Measurements from ENCODE around the gene NFATC3. TPM values are rescaled to one million over a fixed set of nuclear protein-coding genes. Genes with fewer than 3 reads are reported as not detected.
A peak's percentile ranks its signal among the peaks of the same experiment; 100 is the strongest.

The NFATC3 gene
- total RNA-seq, 2 experiments from 2014 or later, result 208 to 209 TPM

DNA sequence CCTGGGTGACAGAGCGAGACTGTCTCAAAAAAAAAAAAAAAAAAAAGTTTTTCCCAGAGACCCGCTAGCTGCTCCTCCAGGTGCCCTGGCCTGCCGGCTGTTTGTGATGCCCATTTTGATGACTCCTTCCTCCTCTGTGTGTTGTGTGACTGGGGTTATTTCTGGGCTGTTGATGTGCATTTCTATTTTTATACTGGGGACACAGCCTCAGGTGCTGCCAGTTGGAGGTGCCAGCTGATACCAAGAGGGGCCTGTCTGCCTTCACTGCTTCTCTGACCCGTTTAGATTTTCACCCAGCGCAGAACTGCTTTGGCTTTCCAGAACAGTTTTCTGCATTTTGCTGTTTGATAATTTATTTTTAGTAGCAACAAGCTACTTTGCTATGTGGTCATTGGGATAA, 166.7 kb downstream of the NFATC3 start:
- Mint-ChIP-seq H3K4me3 (no peak overlapping the region), H3K27me3 (no peaks in the 10 kb centered on the region), H3K9me3 (no peaks in the 10 kb centered on the region), H3K27ac (no peak overlapping the region), H3K36me3 (ENCODE audit: low read depth) (peaks cover 3% of the 10 kb centered on the region), H3K4me1 (peaks cover 2% of the 10 kb centered on the region)
- ChIA-PET POLR2A (interaction anchor here (1.3 to 1.5 kb wide), 2 partner anchors 8 to 16 kb away, joined by 3 to 4 read pairs; partner anchors contain the start of gene ESRP2), CTCF (interaction anchor here (0.7 to 5.8 kb wide), 3 partner anchors 10 to 167 kb away, joined by 3 to 60 read pairs (median 5); partner anchors contain the start of gene SLC7A6)
- no peak for DNase-seq

DNA sequence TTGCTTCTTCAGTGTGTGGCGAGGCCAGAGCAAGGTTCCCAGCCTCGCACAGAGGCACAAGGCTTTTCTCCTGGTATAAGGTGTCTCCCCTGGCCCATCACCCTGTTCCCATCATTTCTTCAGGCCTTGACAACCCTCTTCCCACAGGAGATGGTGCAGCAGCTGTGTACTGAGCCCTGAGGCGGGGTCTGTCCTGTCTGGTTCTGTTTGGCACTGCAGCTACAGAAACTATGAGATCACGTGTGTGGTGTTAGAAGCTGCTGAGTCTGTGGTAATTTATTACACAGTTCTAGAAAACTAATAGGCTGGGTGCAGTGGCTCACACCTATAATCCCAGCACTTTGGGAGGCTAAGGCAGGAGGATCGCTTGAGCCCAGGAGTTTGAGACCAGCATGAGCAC, 167.2 kb downstream of the NFATC3 start:
- DNase-seq, result no peak
- ChIA-PET POLR2A (interaction anchor here (1.3 to 1.5 kb wide), 2 partner anchors 8 to 11 kb away, joined by 3 to 4 read pairs; no protein-coding TSS in a partner anchor), CTCF (interaction anchor here (1.3 to 5.8 kb wide), 2 partner anchors 10 to 77 kb away, joined by 5 to 60 read pairs; partner anchors contain the start of gene SLC7A6)
- no peaks in the 10 kb centered on the region for H3K27me3 Mint-ChIP-seq
- H3K9me3 Mint-ChIP-seq, result no peaks in the 10 kb centered on the region
- no peak overlapping the region for H3K27ac Mint-ChIP-seq
- no peaks in the 10 kb centered on the region for H3K4me1 Mint-ChIP-seq
- no peak overlapping the region for H3K4me3 Mint-ChIP-seq
- peaks cover 3% of the 10 kb centered on the region for H3K36me3 Mint-ChIP-seq (ENCODE audit: low read depth)

DNA sequence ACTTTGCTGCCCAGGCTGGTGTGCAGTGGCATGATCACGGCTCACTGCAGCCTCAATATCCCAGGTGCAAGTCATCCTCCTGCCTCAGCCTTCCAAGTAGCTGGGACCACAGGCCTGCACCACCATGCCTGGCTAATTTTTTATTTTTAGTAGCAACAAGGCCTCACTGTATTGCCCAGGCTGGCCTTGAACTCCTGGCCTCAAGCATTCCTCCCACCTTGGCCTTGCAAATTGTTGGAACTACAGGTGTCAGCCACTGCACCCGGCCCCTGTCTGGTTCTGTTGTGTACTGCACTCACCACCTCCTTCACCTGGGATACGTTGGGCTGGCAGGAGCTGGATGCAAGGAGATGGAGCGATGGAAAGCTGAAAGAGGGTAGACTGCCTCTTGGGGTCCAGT, 168.6 kb downstream of the NFATC3 start:
- Mint-ChIP-seq H3K4me1 (peaks cover 2% of the 10 kb centered on the region), H3K4me3 (no peak overlapping the region), H3K27me3 (no peaks in the 10 kb centered on the region), H3K36me3 (ENCODE audit: low read depth) (peaks cover 6% of the 10 kb centered on the region), H3K27ac (no peak overlapping the region), H3K9me3 (no peaks in the 10 kb centered on the region)
- no peak for DNase-seq
- CTCF ChIA-PET, result interaction anchor here (1.3 to 2.2 kb wide), 2 partner anchors 10 to 75 kb away, joined by 6 to 8 read pairs; partner anchors contain the start of gene SLC7A6
- POLR2A ChIA-PET, result interaction anchor here (1.3 kb wide), 1 partner anchor 10 kb away, joined by 3 read pairs; no protein-coding TSS in a partner anchor

DNA sequence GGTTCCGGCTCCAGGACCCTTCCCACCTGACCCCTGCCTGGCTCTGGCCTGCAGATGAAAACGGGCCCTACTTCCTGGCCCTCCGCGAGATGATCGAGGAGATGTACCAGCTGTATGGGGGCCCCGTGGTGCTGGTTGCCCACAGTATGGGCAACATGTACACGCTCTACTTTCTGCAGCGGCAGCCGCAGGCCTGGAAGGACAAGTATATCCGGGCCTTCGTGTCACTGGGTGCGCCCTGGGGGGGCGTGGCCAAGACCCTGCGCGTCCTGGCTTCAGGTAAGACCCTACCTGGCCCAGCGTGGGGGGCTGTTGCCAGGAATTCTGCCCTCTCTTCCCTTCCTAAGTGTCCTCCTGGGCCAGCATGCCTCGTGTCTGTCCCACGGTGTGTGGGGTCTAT, 170.5 kb downstream of the NFATC3 start:
- H3K4me1 Mint-ChIP-seq, result peaks cover 2% of the 10 kb centered on the region
- no peak for DNase-seq

DNA sequence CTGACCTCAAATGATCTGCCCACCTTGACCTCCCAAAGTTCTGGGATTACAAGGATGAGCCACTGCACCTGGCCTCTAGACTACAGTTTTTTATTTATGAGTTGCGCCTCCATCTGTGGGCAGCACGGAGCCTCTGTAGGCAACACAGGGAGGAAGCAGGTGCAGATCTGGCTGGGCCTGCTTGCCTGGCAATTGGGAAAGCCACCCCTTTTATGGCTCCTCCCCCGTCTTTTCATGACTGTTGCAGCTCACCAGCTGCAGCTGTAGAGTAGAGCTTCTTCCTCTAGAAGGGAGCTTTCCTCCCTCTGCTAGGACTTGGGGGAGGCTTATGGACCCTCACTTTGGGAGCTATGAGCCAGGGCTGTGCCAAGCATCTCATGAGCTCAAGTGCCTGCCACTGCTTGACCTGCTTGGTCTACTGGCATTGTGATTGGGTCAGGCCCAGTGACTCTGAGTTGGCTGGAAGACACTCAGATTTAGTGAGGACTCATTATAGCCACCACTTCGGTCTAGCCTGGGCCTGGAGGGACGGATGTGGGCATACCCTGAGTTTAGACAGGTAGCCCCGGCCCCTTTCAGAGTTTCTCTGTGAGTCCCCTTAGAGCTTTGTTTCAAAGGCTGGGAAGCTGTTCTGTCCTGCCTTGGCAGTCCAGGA, 172.2 kb downstream of the NFATC3 start:
- no peak for DNase-seq
- H3K27me3 Mint-ChIP-seq, result no peaks in the 10 kb centered on the region
- POLR2A ChIA-PET, result interaction anchor here (1.3 kb wide), 1 partner anchor 11 kb away, joined by 3 read pairs; no protein-coding TSS in a partner anchor
- CTCF ChIA-PET, result interaction anchor here (0.6 to 2.1 kb wide), 4 partner anchors 13 to 743 kb away, joined by 3 to 17 read pairs (median 6); no protein-coding TSS in a partner anchor
- no peak overlapping the region for H3K27ac Mint-ChIP-seq
- H3K9me3 Mint-ChIP-seq, result no peaks in the 10 kb centered on the region
- H3K4me1 Mint-ChIP-seq, result peaks cover 6% of the 10 kb centered on the region
- no peak overlapping the region for H3K4me3 Mint-ChIP-seq
- H3K36me3 Mint-ChIP-seq (ENCODE audit: low read depth), result peaks cover 3% of the 10 kb centered on the region

More for the DNA sequence above, 170.5 kb downstream of the NFATC3 start:
- Mint-ChIP-seq H3K36me3 (ENCODE audit: low read depth) (peaks cover 5% of the 10 kb centered on the region), H3K27me3 (no peaks in the 10 kb centered on the region), H3K27ac (no peak overlapping the region), H3K9me3 (no peaks in the 10 kb centered on the region), H3K4me3 (no peak overlapping the region)
- CTCF ChIA-PET, result interaction anchor here (2.2 kb wide), 1 partner anchor 8 kb away, joined by 8 read pairs; the partner anchor contains the start of gene SLC7A6
- POLR2A ChIA-PET, result no interaction called here

DNA sequence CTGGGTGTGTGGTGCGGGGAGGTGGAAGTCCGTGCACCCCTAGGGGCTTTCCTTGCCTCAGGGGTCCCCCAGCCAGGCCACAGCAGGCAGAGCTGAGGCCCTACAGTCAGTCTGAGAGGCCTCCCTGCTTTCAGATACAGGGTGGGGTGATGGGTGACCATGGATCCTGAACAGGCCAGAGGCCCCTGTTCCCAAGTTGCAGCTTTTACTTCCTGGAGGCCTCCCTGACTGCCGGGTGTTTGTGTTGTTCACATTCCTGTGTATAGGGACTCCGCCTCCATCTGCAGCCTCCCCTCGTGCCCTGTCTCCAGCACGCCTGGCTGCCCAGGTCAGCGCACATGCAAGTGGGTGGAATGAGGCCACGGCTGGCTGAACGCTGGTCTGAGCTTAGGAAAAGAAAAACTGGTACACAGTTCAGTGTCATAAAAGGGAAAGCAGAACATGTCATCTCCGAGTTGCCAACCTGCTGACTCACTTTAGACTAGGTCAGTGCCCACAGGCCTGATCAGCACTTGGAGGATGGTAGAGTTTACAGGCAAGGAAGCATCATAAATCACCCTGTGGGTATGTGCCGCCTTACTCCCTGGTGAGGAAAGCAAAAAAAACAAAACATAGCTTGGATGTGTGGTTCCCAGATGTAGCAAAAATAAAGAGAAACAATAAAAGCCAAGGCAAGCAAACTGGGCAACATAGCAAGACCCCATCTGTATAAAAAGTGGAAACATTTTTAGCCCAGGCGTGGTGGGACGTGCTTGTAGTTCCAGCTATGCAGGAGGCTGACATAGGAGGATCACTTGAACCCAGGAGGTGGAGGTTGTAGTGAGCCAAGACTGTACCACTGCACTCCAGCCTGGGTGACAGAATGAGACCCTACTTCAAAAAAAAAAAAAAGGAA, 173.0 kb downstream of the NFATC3 start:
- POLR2A ChIA-PET, result interaction anchor here (0.9 to 2.2 kb wide), 4 partner anchors 10 to 69 kb away, joined by 3 to 7 read pairs (median 4); partner anchors contain the start of genes PLA2G15, PRMT7 and SLC7A6OS
- H3K27ac Mint-ChIP-seq, result no peak overlapping the region
- no peak for DNase-seq

DNA sequence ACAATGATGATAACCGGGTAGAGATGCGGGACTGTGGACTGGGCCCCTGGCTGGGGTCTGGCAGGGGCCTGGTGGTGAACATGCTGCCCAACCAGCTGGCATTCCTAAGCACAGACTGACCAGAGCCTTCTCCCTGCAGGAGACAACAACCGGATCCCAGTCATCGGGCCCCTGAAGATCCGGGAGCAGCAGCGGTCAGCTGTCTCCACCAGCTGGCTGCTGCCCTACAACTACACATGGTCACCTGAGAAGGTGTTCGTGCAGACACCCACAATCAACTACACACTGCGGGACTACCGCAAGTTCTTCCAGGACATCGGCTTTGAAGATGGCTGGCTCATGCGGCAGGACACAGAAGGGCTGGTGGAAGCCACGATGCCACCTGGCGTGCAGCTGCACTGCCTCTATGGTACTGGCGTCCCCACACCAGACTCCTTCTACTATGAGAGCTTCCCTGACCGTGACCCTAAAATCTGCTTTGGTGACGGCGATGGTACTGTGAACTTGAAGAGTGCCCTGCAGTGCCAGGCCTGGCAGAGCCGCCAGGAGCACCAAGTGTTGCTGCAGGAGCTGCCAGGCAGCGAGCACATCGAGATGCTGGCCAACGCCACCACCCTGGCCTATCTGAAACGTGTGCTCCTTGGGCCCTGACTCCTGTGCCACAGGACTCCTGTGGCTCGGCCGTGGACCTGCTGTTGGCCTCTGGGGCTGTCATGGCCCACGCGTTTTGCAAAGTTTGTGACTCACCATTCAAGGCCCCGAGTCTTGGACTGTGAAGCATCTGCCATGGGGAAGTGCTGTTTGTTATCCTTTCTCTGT, 174.0 kb downstream of the NFATC3 start:
- DNase-seq, result no peak
- peaks cover 3% of the 10 kb centered on the region for H3K36me3 Mint-ChIP-seq (ENCODE audit: low read depth)
- ChIA-PET CTCF (interaction anchor here (0.6 to 7.5 kb wide), 7 partner anchors 15 to 1989 kb away, joined by 3 to 285 read pairs (median 8); no protein-coding TSS in a partner anchor), POLR2A (interaction anchor here (0.9 to 2.2 kb wide), 4 partner anchors 7 to 68 kb away, joined by 3 to 7 read pairs (median 4); partner anchors contain the start of genes PLA2G15, PRMT7 and SLC7A6OS)
- H3K27ac Mint-ChIP-seq, result no peak overlapping the region
- no peak overlapping the region for H3K4me3 Mint-ChIP-seq
- no peaks in the 10 kb centered on the region for H3K27me3 Mint-ChIP-seq
- peaks cover 17% of the 10 kb centered on the region for H3K4me1 Mint-ChIP-seq
- H3K9me3 Mint-ChIP-seq, result no peaks in the 10 kb centered on the region

More for the DNA sequence above, 173.0 kb downstream of the NFATC3 start:
- Mint-ChIP-seq H3K4me3 (no peak overlapping the region), H3K9me3 (no peaks in the 10 kb centered on the region), H3K36me3 (ENCODE audit: low read depth) (peaks cover 3% of the 10 kb centered on the region), H3K4me1 (peaks cover 8% of the 10 kb centered on the region), H3K27me3 (no peaks in the 10 kb centered on the region)
- CTCF ChIA-PET, result interaction anchor here (0.6 to 7.5 kb wide), 6 partner anchors 14 to 1990 kb away, joined by 3 to 243 read pairs (median 6); no protein-coding TSS in a partner anchor

DNA sequence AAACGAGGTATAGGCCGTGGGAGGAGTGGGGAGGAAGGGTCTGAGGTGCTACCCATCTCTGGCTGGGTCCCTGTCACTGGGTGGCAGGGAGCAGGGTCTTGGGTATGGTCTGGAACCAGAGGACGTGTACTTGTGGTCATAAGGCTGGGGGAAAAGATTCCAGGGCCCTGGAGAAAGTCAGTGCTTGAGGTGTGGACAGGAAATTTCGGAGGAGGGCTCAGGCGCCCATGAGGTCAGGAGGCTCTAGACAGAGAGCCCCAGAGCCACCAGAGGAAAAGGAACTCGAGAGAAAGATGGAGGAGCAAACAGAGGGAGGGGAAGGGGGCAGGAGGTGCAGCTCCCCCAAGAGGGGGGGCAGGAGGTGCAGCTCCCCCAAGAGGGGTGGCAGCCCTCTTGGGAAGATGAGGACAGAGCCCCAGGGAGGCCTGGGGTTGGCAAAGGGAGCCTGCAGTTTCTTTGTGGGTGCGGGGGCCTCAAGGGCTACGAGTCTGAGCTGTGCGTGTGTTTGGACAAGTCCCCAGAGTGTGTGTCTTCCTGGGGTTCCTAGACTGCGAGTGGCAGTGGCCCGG, 178.5 kb downstream of the NFATC3 start:
- no peak for DNase-seq
- Mint-ChIP-seq H3K4me1 (peaks cover 43% of the 10 kb centered on the region), H3K27me3 (no peaks in the 10 kb centered on the region), H3K36me3 (ENCODE audit: low read depth) (peaks cover 22% of the 10 kb centered on the region), H3K27ac (peak overlapping the region; percentile 93), H3K9me3 (no peaks in the 10 kb centered on the region), H3K4me3 (peak overlapping the region; percentile 86)
- CTCF ChIA-PET, result interaction anchor here (0.5 to 7.5 kb wide), 26 partner anchors 9 to 925 kb away, joined by 3 to 285 read pairs (median 8); partner anchors contain the start of genes ESRP2, PLA2G15, PRMT7 and SLC7A6OS
- POLR2A ChIA-PET, result interaction anchor here (0.7 to 5.0 kb wide), 26 partner anchors 9 to 596 kb away, joined by 3 to 64 read pairs (median 5); partner anchors contain the start of genes NFATC3, PLA2G15, PRMT7 and SLC7A6OS

DNA sequence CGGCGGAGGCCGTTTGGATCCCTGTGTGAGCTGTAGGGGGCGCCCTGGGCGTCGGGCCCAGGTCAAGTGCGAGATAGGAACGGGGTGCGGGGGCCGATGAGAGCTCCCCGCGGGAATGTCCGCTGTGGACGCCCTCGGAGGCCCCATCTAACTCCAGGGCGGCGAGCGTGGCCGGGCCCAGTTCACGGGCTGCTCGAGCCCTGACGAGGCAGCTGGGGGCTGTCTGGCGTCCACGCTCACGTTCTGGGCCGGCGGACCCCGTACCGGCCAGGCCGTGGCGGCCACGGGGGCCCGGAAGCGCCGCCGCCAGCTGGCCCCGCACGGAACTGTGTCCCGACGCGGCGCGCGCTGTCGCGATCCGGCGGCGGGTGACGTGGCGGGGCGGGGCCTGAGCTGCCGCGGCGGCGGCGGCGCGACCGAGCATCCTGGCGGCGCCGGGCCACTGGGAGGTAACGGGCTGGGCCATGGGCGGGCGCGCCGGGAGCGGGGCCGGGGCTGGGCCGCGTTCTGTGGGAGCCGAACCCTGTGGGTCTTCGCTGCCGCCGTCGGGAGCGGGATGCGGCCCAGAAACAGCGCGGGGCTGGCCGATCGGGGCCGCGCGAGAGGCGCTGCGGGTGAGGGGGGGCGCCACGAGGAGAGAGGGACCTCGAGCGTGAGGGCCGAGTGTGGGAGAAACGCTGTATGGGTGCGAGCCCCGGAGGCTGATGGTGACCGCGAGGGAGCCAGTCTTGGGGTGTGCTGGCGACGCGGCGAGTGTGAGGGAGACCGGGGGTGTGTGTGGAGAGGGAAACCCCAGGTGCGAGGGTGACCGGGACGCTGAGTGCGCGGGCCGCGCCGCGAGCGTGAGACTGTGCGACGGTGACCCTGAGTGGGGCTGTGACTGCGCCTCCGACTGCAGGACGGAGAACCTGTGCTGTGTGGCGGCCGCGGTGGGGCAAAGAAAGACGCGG, 179.2 kb downstream of the NFATC3 start, which contains the start of gene SLC7A6:
Gene SLC7A6, plus strand, starts transcription at position 399 of the 950 bp plus-strand sequence. CDS start 10,201 bp downstream, outside the sequence.
- H3K27me3 Mint-ChIP-seq, result no peaks in the 10 kb centered on the region
- CTCF ChIA-PET, result interaction anchor here (0.5 to 7.5 kb wide), 29 partner anchors 9 to 924 kb away, joined by 3 to 285 read pairs (median 5); partner anchors contain the start of genes ESRP2, PLA2G15, PRMT7 and SLC7A6OS
- peak; percentile 87 for DNase-seq
- peaks cover 48% of the 10 kb centered on the region for H3K4me1 Mint-ChIP-seq
- POLR2A ChIA-PET, result interaction anchor here (0.7 to 5.0 kb wide), 26 partner anchors 8 to 596 kb away, joined by 3 to 64 read pairs (median 5); partner anchors contain the start of genes NFATC3, PLA2G15, PRMT7 and SLC7A6OS
- peak within 1 kb of the TSS; percentile 98 for H3K4me3 Mint-ChIP-seq
- peak within 1 kb of the TSS; percentile 93 for H3K27ac Mint-ChIP-seq
- no peaks in the 10 kb centered on the region for H3K9me3 Mint-ChIP-seq
- peaks cover 27% of the 10 kb centered on the region for H3K36me3 Mint-ChIP-seq (ENCODE audit: low read depth)
